ENCODE data around the gene FUZ. TPM values are rescaled to one million over a fixed set of nuclear protein-coding genes. Genes with fewer than 3 reads are reported as not detected.
"Not testable (repeated sequence)": the region's sequence is repeated elsewhere in the genome, so short reads cannot be mapped to it uniquely, and the experiment has no call there.

FUZ gene
- total RNA-seq, 1 experiment from 2014 or later: 84.7 TPM

DNA sequence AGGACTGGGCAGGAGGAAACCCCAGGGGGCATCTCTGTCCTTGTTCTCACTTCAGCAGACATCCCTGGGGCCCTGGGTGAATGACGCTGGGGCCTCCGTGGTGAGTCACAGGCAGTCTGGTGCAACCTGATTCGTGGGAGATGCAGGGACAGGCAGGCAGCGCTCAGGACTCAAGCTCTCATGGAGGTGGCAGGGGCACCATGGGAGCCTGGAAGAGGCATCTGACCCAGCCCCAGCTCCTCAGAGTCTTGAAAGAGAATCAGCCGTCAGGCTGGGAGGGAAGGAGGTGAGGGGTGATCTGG is 23.9 kb upstream of the FUZ start:
- DNase-seq (ENCODE audit: low read depth): no peak
- in situ Hi-C loops (cut with HindIII; ENCODE audit: low pct_unique_long_range_greater_than_20kb, low sequenced_read_pairs): no loop called here

- DNase-seq (ENCODE audit: low read depth): no peak
- in situ Hi-C loops (cut with HindIII; ENCODE audit: low pct_unique_long_range_greater_than_20kb, low sequenced_read_pairs): no loop called here
Observed at GRCh38 chr19:49836176-49837008, 23.3 kb upstream of the FUZ start.

DNA sequence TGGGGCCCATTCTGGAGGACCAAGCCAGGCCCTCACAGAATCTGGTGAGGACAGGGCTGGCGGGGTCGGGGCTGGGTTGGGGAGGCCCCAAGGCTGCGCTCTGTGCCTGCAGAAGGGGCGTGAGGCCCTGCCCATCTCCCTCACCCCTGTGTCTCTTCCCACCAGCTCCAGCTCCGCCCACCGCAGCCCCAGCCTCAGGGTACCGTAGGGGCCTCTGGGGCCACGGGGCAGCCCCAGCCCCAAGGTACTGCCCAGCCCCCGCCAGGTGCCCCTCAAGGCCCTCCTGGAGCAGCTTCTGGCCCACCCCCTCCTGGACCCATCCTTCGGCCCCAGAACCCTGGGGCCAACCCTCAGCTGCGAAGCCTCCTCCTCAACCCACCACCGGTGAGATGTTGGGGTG is 22.5 kb upstream of the FUZ start:
- in situ Hi-C loops (cut with HindIII; ENCODE audit: low pct_unique_long_range_greater_than_20kb, low sequenced_read_pairs): no loop called here
- DNase-seq (ENCODE audit: low read depth): no peak

DNA sequence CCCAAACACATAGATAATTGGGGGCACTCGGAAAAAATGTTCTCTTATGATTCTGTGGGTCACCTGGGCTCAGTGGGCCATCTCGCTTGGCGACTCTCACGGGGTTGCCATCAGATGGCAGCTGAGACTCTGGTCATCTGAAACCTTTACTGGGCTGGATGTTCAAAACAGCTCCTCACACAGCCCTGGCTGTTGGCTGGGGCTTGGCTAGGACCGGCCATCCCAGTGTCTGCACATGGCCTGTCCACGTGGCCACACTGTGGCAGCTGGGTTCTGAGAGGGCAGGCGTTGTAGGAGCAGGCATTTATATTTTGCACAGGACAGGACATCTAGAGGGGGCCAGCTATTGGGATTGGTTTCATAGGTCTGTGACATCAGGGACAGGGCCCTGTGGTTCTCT is 20.5 kb upstream of the FUZ start:
- in situ Hi-C loops (cut with HindIII; ENCODE audit: low pct_unique_long_range_greater_than_20kb, low sequenced_read_pairs): no loop called here
- DNase-seq (ENCODE audit: low read depth): no peak

DNA sequence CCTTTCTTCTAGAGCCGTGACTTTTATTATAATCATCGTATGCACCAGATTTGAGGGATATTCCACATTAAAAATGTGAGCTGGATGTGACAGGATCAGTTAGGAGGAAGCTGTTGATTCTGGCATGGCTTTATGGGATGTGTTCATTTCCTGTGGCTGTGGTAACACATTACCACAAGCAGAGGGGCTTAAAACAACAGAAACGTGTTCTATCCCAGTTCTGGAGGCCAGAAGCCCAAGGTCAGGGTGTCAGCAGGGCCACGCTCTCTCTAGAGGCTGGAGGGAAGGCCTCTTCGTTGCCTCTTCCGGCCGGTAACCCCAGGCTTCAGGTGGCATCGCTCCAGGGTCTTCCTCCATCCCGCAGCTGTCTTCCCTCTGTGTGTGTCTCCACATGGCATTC is 19.5 kb upstream of the FUZ start:
- in situ Hi-C loops (cut with HindIII; ENCODE audit: low pct_unique_long_range_greater_than_20kb, low sequenced_read_pairs): no loop called here
- no peak for DNase-seq (ENCODE audit: low read depth)

GRCh38 chr19:49831592-49831991 is 18.5 kb upstream of the FUZ start:
- no peak for DNase-seq (ENCODE audit: low read depth)
- in situ Hi-C loops (cut with HindIII; ENCODE audit: low pct_unique_long_range_greater_than_20kb, low sequenced_read_pairs): no loop called here

DNA sequence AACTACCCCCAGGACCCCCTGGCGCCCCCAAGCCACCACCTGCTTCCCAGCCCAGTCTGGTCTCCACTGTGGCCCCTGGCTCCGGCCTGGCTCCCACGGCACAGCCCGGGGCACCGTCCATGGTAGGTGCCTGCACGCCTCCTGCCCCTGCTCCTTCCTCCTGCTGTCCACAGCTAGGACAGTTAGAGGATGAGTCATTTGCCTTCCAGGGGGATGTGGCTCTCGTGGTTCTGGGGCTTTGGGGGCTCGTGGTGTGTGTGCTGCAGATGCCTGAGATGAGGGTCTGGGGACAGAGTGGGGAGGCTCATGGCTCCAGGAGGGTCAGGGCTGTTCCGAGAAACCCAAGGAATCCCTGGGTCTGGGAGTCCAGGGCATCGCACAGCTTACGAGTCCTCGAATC is 17.7 kb upstream of the FUZ start:
- no peak for DNase-seq (ENCODE audit: low read depth)

DNA sequence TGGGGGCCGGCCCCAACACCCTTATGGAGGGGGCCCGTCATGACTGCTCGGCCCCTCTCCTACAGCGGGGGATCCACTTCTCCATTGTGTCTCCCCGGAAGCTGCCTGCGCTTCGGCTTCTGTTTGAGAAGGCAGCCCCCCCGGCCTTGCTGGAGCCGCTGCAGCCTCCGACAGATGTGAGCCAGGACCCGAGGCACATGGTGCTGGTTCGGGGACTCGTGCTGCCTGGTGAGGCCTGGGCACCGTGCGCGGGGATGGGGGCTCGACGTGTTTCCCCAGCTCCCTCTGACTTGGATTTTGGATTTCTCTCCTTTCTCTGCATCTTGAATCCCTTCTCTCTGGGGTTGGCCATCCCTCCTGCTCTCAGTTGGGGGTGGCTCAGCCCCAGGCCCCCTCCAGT is 16.6 kb upstream of the FUZ start:
- in situ Hi-C loops (cut with HindIII; ENCODE audit: low pct_unique_long_range_greater_than_20kb, low sequenced_read_pairs): no loop called here
- DNase-seq (ENCODE audit: low read depth): no peak

More for the DNA sequence above, 17.7 kb upstream of the FUZ start:
- in situ Hi-C loops (cut with HindIII; ENCODE audit: low pct_unique_long_range_greater_than_20kb, low sequenced_read_pairs): no loop called here

- in situ Hi-C loops (cut with HindIII; ENCODE audit: low pct_unique_long_range_greater_than_20kb, low sequenced_read_pairs): no loop called here
- DNase-seq (ENCODE audit: low read depth): no peak
Observed at GRCh38 chr19:49829200-49829599, 16.1 kb upstream of the FUZ start.

DNA sequence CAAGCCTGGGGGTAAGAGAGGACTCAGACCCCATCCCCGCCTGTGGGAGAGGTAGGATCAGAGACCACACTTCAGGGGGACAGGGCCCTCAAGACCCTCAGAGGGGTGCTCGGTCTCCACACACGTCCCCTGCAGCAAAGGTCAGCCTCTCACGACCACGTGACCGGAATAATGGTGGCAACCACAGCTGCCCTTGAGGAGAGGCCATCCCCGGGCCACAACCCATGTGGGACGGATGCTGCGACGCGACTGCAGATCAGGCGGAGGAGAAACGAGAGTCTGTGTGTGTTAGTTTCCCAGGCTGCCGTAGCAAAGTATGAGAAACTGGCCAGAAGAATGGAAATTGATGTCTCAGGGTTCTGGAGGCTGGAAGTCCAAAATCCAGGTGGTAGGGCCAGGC is 13.9 kb upstream of the FUZ start:
- DNase-seq (ENCODE audit: low read depth): no peak
- in situ Hi-C loops (cut with HindIII; ENCODE audit: low pct_unique_long_range_greater_than_20kb, low sequenced_read_pairs): no loop called here

DNA sequence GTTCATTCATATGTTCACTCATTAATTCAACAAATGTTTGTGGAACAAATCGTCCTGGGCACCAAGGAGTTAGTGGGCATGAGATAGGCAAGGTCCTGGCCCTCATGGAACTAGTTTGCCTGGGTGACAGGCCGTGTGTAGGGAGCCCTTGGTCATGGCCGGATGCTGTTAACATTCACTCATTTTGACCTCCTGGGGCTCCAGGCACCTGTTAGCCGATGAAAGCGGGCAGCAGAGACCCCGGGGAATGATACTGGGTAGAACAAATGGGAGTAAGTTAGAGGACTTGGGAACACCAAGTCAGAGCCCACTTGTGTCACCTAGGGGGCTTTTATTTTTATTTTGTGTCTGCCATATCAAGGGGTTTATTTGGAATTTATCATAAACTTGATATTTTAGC is 11.6 kb upstream of the FUZ start:
- no peak for DNase-seq (ENCODE audit: low read depth)
- in situ Hi-C loops (cut with HindIII; ENCODE audit: low pct_unique_long_range_greater_than_20kb, low sequenced_read_pairs): no loop called here

- no peak for DNase-seq (ENCODE audit: low read depth)
- in situ Hi-C loops (cut with HindIII; ENCODE audit: low pct_unique_long_range_greater_than_20kb, low sequenced_read_pairs): no loop called here
Observed at GRCh38 chr19:49823472-49823871, 10.4 kb upstream of the FUZ start.

DNA sequence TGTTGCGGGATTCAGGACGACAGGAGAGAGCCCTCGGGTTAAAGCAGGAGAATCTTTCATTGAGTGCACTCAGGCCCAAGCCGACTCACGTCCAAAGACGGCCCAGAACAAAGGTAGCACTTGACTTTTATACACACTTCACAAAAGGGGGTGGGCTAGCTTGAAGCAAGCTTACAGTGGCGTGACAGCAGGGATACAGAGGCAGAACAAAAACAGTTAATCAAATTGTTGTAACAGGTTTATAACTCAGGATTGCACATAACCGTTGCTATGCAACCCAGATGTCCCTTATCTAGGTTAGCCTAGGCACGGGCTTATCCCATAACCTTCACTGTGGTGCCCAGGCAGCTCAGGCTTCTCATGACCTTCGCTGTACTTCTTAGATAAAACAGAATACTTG is 7.0 kb upstream of the FUZ start:
- DNase-seq (ENCODE audit: low read depth): no peak
- in situ Hi-C loops (cut with HindIII; ENCODE audit: low pct_unique_long_range_greater_than_20kb, low sequenced_read_pairs): no loop called here

DNA sequence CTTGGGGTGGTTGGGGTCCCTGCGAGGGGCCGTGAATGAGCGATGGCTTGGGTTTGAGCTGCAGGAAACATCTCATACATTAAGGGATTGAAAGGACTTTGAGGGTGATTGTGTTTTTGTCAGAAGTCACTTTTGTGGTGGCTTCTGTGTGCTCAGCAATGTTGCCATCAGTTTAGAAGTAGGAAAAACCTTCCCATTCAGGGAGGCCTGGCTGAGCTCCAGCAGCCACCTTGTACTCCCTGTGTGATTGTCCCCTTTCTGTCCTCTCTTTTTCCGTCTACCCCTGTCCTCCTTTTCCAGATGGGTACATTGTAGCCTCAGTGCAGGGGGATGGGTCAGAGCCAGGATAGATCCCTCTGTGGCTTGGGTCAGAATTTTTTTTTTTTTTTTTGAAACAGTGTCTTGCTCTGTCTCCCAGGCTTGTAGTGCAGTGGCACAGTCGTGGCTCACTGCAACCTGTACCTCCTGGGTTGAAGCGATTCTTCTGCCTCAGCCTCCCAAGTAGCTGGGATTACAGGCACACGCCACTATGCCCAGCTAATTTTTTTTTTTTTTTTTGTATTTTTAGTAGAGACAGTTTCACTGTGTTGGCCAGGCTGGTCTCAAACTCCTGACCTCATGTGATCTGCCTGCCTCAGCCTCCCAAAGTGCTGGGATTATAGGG is 6.5 kb upstream of the FUZ start:
- in situ Hi-C loops (cut with HindIII; ENCODE audit: low pct_unique_long_range_greater_than_20kb, low sequenced_read_pairs); DNase-seq (ENCODE audit: low read depth): not testable (repeated sequence)

DNA sequence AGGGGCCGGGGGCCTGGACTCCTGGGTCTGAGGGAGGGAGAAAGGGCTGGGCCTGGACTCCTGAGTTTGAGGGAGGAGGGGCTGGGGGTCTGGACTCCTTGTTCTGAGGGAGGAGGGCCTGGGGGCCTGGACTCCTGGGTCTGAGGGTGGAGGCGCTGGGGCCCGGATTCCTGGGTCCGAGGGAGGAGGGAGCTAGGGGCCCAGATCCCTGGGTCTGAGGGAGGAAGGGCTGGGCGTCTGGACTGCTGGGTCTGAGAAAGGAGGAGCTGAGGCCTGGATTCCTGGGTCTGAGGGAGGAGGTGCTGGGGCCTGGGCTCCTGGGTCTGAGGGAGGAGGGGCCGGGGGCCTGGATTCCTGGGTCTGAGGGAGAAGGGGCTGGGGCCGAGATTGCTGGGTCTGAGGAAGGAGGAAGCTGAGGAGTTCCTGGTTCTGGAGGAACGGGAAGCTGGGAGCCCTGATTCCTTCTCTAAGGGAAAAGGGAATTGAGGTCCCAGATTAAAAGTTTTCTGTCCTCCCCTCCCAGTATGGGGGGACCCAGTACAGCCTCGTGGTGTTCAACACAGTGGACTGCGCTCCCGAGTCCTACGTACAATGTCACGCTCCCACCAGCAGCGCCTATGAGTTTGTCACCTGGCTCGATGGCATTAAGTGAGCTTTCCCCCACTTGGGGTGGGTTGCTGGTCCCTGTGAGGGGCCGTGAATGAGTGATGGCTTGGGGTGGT is 5.7 kb upstream of the FUZ start:
- no peak for DNase-seq (ENCODE audit: low read depth)
- in situ Hi-C loops (cut with HindIII; ENCODE audit: low pct_unique_long_range_greater_than_20kb, low sequenced_read_pairs): no loop called here

- peak; percentile 97 for DNase-seq (ENCODE audit: low read depth)
- in situ Hi-C loops (cut with HindIII; ENCODE audit: low pct_unique_long_range_greater_than_20kb, low sequenced_read_pairs): no loop called here
Observed at GRCh38 chr19:49817964-49818648, 5.0 kb upstream of the FUZ start, which contains the start of gene MED25. Gene MED25, plus strand, starts transcription at chr19:49818289. Its CDS starts 53 bp downstream, at chr19:49818342.

- in situ Hi-C loops (cut with HindIII; ENCODE audit: low pct_unique_long_range_greater_than_20kb, low sequenced_read_pairs): no loop called here
- DNase-seq (ENCODE audit: low read depth): no peak
Observed at GRCh38 chr19:49816590-49816989, 3.5 kb upstream of the FUZ start.

DNA sequence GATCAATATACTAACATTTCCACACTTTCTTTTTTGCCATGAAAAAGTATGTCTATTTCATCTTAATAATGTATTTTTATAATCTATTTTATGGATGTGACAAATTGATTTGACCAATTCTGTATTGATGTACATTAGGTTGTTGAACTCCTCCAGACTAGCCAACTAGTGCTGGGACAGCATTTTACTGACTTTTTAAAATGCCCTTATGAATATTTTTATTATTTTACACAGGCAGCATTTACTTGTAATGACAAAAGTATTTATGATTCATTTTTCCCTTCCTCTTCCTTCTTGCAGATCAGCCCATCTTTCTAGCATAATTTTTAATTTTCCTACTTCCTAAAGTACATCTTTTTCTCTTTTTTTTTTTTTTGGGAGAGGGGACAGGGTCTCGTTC is 918 bp upstream of the FUZ start:
- in situ Hi-C loops (cut with HindIII; ENCODE audit: low pct_unique_long_range_greater_than_20kb, low sequenced_read_pairs): no loop called here
- no peak for DNase-seq (ENCODE audit: low read depth)

GRCh38 chr19:49812452-49812996 is 568 bp downstream of the FUZ start:
- in situ Hi-C loops (cut with HindIII; ENCODE audit: low pct_unique_long_range_greater_than_20kb, low sequenced_read_pairs): no loop called here

More at GRCh38 chr19:49812452-49812996, 568 bp downstream of the FUZ start:
- DNase-seq (ENCODE audit: low read depth): no peak

Data from Caki2 (cell line).